NCI-H1092 treated with DMSO at 0.1 percent for 48 hours (cell line): Measurements from ENCODE around the gene IKBIP.
"Not testable (repeated sequence)": the region's sequence is repeated elsewhere in the genome, so short reads cannot be mapped to it uniquely, and the experiment has no call there.

Source experiments
- DNase-seq: peaks from one replicate; lab custom pipeline; 2025; lab: John Stamatoyannopoulos, UW

Gene IKBIP

GRCh38 chr12:98635657-98636323 is 8.8 kb downstream of the IKBIP start:
- DNase-seq, result peak; percentile 4

- no peak for DNase-seq
These were observed 25.6 kb downstream of the IKBIP start for GRCh38 chr12:98618952-98619351.

GRCh38 chr12:98612696-98613334 is 31.8 kb downstream of the IKBIP start:
- no peak for DNase-seq

GRCh38 chr12:98610596-98610995 is 34.0 kb downstream of the IKBIP start:
- DNase-seq, result no peak

GRCh38 chr12:98606359-98606988 is 38.1 kb downstream of the IKBIP start:
- DNase-seq, result no peak

GRCh38 chr12:98601924-98602323 is 42.7 kb downstream of the IKBIP start:
- DNase-seq, result no peak

GRCh38 chr12:98597313-98597712 is 47.3 kb downstream of the IKBIP start:
- not testable (repeated sequence) for DNase-seq

GRCh38 chr12:98595243-98595988 is 49.2 kb downstream of the IKBIP start:
- no peak for DNase-seq

GRCh38 chr12:98594050-98594835 is 50.3 kb downstream of the IKBIP start:
- DNase-seq, result peak; percentile 7

- DNase-seq, result peak; percentile 96
These were observed 51.1 kb downstream of the IKBIP start, which contains the start of gene SLC25A3 for GRCh38 chr12:98593351-98594049. SLC25A3 (plus strand) TSS chr12:98593686; CDS start chr12:98593979, 293 bp downstream.

GRCh38 chr12:98592825-98593322 is 51.7 kb downstream of the IKBIP start:
- DNase-seq, result no peak

GRCh38 chr12:98591209-98591608 is 53.4 kb downstream of the IKBIP start:
- no peak for DNase-seq

- no peak for DNase-seq
These were observed 57.5 kb downstream of the IKBIP start for GRCh38 chr12:98587084-98587483.

- DNase-seq, result no peak
These were observed 62.5 kb downstream of the IKBIP start for GRCh38 chr12:98582093-98582492.

- no peak for DNase-seq
These were observed 63.5 kb downstream of the IKBIP start for GRCh38 chr12:98581101-98581500.

GRCh38 chr12:98580695-98581094 is 63.9 kb downstream of the IKBIP start:
- no peak for DNase-seq

GRCh38 chr12:98579835-98580234 is 64.8 kb downstream of the IKBIP start:
- DNase-seq, result no peak

- no peak for DNase-seq
These were observed 65.2 kb downstream of the IKBIP start for GRCh38 chr12:98579347-98579746.

GRCh38 chr12:98578821-98579220 is 65.8 kb downstream of the IKBIP start:
- no peak for DNase-seq

- DNase-seq, result no peak
These were observed 66.2 kb downstream of the IKBIP start for GRCh38 chr12:98578392-98578791.

GRCh38 chr12:98576795-98577194 is 67.8 kb downstream of the IKBIP start:
- DNase-seq, result not testable (repeated sequence)
